ENCODE results near the gene STXBP4. TPM values are rescaled to one million over a fixed set of nuclear protein-coding genes. Genes with fewer than 3 reads are reported as not detected.

STXBP4 gene
- total RNA-seq, 6 donors from 2014 or later = 9.1 to 24.7 (median 11.9) TPM

DNA sequence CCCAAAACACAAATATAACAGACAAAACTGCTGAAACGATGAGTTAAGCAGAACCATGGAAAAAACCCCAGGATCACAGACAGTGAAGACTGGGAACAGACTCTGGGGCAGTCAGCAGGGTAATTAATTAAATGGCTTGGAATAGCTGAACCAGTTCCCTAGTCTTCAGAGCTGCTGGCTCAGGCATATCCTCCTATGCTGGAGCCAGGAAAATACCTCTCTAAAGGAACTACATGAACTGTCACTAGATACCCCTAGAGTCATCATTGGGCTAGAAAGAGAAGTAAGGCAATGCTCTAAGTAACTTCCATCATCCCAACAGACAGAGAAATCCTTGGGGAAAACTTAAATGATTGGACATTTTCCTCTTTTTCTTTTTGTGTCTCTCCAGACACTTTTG is 113.0 kb downstream of the STXBP4 start:
- 83 to 93% methylated on average over 1 of the region's 1 CpG for WGBS, 2 donors
- Histone ChIP-seq H3K27me3 (no peaks in the 10 kb centered on the region), H3K36me3 (peaks cover 0 to 21% (median 3%) of the 10 kb centered on the region in 4 donors), H3K4me3 (no peak overlapping the region), H3K4me1 (no peaks in the 10 kb centered on the region), H3K27ac (no peak overlapping the region), H3K9me3 (no peaks in the 10 kb centered on the region)
- TF ChIP-seq POLR2A (IDR thresholded peaks at IDR 0.05) (no peak), POLR2AphosphoS5 (IDR thresholded peaks at IDR 0.05) (no peak), EP300 (IDR thresholded peaks at IDR 0.05) (no peak)
- TF ChIP-seq, protein P1, sequence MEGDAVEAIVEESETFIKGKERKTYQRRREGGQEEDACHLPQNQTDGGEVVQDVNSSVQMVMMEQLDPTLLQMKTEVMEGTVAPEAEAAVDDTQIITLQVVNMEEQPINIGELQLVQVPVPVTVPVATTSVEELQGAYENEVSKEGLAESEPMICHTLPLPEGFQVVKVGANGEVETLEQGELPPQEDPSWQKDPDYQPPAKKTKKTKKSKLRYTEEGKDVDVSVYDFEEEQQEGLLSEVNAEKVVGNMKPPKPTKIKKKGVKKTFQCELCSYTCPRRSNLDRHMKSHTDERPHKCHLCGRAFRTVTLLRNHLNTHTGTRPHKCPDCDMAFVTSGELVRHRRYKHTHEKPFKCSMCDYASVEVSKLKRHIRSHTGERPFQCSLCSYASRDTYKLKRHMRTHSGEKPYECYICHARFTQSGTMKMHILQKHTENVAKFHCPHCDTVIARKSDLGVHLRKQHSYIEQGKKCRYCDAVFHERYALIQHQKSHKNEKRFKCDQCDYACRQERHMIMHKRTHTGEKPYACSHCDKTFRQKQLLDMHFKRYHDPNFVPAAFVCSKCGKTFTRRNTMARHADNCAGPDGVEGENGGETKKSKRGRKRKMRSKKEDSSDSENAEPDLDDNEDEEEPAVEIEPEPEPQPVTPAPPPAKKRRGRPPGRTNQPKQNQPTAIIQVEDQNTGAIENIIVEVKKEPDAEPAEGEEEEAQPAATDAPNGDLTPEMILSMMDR (IDR thresholded peaks at IDR 0.05) = no peak
- no peak for ATAC-seq (ENCODE audit: low FRiP score in 2 of 2)
- no peak for DNase-seq

DNA sequence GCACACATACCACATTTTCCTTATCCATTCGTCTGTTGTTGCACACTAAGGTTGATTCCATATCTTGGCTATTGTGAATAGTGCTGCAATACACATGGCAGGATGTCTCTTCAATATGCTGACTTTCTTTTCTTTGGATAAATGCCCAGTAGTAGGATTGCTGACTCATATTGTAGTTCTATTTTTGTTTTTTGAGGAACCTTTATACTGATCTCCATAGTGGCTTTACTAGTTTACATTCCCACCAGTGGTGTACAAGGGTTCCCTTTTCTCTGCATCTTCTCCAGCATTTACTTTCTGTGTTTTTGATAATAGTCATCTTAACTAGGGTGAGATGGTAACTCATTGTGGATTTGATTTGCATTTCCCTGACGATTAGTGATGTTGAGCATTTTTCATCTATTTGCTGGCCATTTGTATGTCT is 118.1 kb downstream of the STXBP4 start:
- Histone ChIP-seq H3K4me1 (no peaks in the 10 kb centered on the region), H3K9me3 (no peaks in the 10 kb centered on the region), H3K4me3 (no peak overlapping the region), H3K36me3 (peaks cover 0 to 1% (median 0%) of the 10 kb centered on the region in 4 donors), H3K27me3 (no peaks in the 10 kb centered on the region), H3K27ac (no peak overlapping the region)
- 58 to 72% methylated on average over 2 of the region's 2 CpGs for WGBS, 2 donors
- TF ChIP-seq POLR2AphosphoS5 (IDR thresholded peaks at IDR 0.05) (no peak), POLR2A (IDR thresholded peaks at IDR 0.05) (no peak)
- ATAC-seq (ENCODE audit: low FRiP score in 2 of 2) (peak in 1 of 2 donors; percentile 46), DNase-seq (no peak)

DNA sequence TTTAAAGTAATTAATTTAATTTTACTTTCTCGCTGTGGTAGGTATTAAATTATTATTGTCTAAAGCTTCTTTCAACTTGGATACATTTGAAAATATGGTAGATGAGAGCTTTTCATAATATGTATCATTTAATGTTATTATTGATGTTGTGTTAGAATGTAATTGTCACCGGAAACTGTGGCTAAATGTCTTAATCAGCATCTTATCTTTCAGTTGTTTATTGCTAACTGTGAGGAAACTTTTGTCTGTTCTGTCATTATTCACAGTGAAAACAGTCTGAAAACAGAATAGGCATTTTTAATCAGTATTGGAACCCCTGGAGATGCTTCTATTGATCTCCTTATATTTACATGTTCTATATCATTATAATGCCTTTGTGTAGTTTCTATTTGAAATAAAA is 120.7 kb downstream of the STXBP4 start:
- no peak overlapping the region for H3K4me3 ChIP-seq
- 78 to 81% methylated on average over 2 of the region's 2 CpGs for WGBS, 2 donors
- DNase-seq (no peak), ATAC-seq (ENCODE audit: low FRiP score in 2 of 2) (no peak)
- no peaks in the 10 kb centered on the region for H3K4me1 ChIP-seq
- H3K36me3 ChIP-seq = no peaks in the 10 kb centered on the region
- no peaks in the 10 kb centered on the region for H3K27me3 ChIP-seq
- no peak overlapping the region for H3K27ac ChIP-seq
- TF ChIP-seq, protein P1 (IDR thresholded peaks at IDR 0.05) = no peak
- TF ChIP-seq POLR2AphosphoS5 (IDR thresholded peaks at IDR 0.05) (no peak), POLR2A (IDR thresholded peaks at IDR 0.05) (no peak), EP300 (IDR thresholded peaks at IDR 0.05) (no peak)
- no peaks in the 10 kb centered on the region for H3K9me3 ChIP-seq

DNA sequence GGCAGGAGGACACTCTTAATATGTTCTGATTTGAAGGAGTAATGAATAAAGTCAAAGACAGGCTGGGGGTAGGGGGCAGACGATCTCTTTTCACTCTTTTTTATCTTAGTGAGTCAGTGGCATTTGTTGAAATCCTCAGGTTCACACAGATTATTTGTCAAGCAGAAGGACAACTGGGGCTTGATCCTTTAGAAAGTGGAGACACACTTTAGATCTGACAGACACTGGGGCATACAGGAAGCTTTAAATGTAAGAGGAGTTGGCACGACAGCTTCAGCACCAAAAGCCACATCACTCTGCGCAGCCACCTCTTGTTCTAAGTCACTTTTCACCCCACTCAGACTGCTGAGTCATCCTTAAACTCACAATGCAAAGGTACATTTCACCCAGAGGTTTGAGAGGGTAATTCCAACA is 121.5 kb downstream of the STXBP4 start:
- no peaks in the 10 kb centered on the region for H3K36me3 ChIP-seq
- H3K27me3 ChIP-seq = no peaks in the 10 kb centered on the region
- no peaks in the 10 kb centered on the region for H3K4me1 ChIP-seq
- no peak overlapping the region for H3K27ac ChIP-seq
- peak in 1 of 2 donors; percentile 47 for DNase-seq
- H3K9me3 ChIP-seq = no peaks in the 10 kb centered on the region
- no peak overlapping the region for H3K4me3 ChIP-seq
- 42 to 51% methylated on average over 3 of the region's 3 CpGs for WGBS, 2 donors
- no peak for ATAC-seq (ENCODE audit: low FRiP score in 2 of 2)
- no peak for TF ChIP-seq POLR2A (IDR thresholded peaks at IDR 0.05)
- no peak for TF ChIP-seq POLR2AphosphoS5 (IDR thresholded peaks at IDR 0.05)

DNA sequence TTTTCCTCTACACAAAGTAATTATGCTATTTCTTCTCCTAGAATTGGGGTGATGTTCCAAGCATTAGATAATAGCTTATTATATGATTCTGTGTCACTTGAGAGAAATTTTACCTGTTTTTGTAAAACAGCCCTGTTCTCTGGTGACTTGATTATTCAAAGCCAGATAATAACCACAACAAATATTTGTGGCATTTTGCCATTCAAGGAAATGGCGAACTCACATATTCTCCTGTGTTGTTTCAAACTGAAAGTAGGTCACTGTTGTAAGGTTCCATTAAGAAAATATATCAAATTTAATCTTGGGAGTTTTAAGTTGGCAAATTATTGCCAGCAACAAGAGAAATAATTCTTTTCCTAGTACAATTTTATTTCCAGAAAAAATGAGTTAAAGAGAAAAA is 124.8 kb downstream of the STXBP4 start:
- 78 to 86% methylated on average over 1 of the region's 1 CpG for WGBS, 2 donors
- Histone ChIP-seq H3K36me3 (no peaks in the 10 kb centered on the region), H3K9me3 (no peaks in the 10 kb centered on the region), H3K27ac (no peak overlapping the region), H3K4me1 (no peaks in the 10 kb centered on the region), H3K27me3 (no peaks in the 10 kb centered on the region), H3K4me3 (no peak overlapping the region)
- DNase-seq = no peak
- TF ChIP-seq EP300 (IDR thresholded peaks at IDR 0.05) (no peak), POLR2AphosphoS5 (IDR thresholded peaks at IDR 0.05) (no peak), POLR2A (IDR thresholded peaks at IDR 0.05) (no peak)
- TF ChIP-seq, protein P1 (IDR thresholded peaks at IDR 0.05) = no peak
- no peak for ATAC-seq (ENCODE audit: low FRiP score in 2 of 2)

DNA sequence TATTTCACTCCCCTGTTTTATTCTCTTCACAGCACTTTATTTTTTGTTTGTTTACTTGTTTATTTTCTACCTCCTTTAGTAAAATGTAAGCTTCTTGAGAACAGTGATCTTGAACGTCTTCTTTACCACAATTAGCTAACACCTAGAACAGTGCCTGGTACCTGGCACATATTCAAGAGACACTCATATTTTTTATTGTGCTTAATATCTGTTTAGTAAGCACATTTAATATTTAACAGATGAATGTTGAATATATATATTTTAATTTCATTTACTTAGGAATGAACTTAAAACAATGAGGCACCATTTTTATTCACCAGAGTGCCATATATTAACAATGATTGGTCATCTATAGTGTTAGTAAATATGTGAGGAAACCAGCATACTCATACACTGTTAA is 130.2 kb downstream of the STXBP4 start:
- no peak for DNase-seq
- H3K9me3 ChIP-seq = peaks cover 0 to 3% (median 0%) of the 10 kb centered on the region in 4 donors
- no peaks in the 10 kb centered on the region for H3K36me3 ChIP-seq
- WGBS, 2 donors = 89 to 95% methylated on average over 1 of the region's 1 CpG
- no peaks in the 10 kb centered on the region for H3K27me3 ChIP-seq
- TF ChIP-seq POLR2A (IDR thresholded peaks at IDR 0.05) = no peak
- no peak for ATAC-seq (ENCODE audit: low FRiP score in 2 of 2)
- H3K4me3 ChIP-seq = no peak overlapping the region
- H3K4me1 ChIP-seq = no peaks in the 10 kb centered on the region
- no peak overlapping the region for H3K27ac ChIP-seq
